BJ (cell line): Measurements from ENCODE around the gene RAB12. TPM values are rescaled to one million over a fixed set of nuclear protein-coding genes. Genes with fewer than 3 reads are reported as not detected.
"Not testable (repeated sequence)": the region's sequence is repeated elsewhere in the genome, so short reads cannot be mapped to it uniquely, and the experiment has no call there.

ENCODE experiments used
- CTCF ChIA-PET: fragments of 350-600 bp; formaldehyde crosslinking; extraction: SDS; loops from one replicate; lab custom pipeline; 2021; ENCODE audit warnings: antibody characterized with exemption, inconsistent platforms; lab: Yijun Ruan, JAX
- POLR2A ChIA-PET: fragments of 300-600 bp; sonication (Branson Sonifier 250); formaldehyde crosslinking; extraction: SDS; loops from one replicate; lab custom pipeline; 2021; ENCODE audit warnings: antibody characterized with exemption; lab: Charles Lee
- DNase-seq: peaks from one replicate; pipeline ENCODE4 v3.0.0-alpha.2; 2011; ENCODE audit warnings: low read depth
- H3K27me3 ChIP-seq: 2 replicates; pipeline ENCODE4 v1.6.0; 2011; ENCODE audit warnings: low read length; ENCODE audit not compliant: control insufficient read depth, insufficient read depth
- H3K36me3 ChIP-seq: 2 replicates; pipeline ENCODE4 v1.5.1; 2011; ENCODE audit warnings: low read length; ENCODE audit not compliant: control insufficient read depth, insufficient read depth
- H3K4me3 ChIP-seq: 2 replicates; pipeline ENCODE4 v1.5.1; 2011; ENCODE audit warnings: low read depth, mild to moderate bottlenecking, control low read depth, low read length
- CTCF ChIP-seq: IDR thresholded peaks from 2 replicates; pipeline ENCODE4 v1.5.1; 2011; ENCODE audit warnings: low read depth, mild to moderate bottlenecking, control low read depth, inconsistent platforms, low read length, moderate library complexity; ENCODE audit not compliant: insufficient read depth
- polyA plus RNA-seq: library from polyadenylated mRNA; depleted of rRNA; stranded (reverse); fragments of >200 nt; gene quantifications from 2 replicates; pipeline ENCODE4 v1.2.3, GENCODE V29; 2011

Gene RAB12
- polyA plus RNA-seq, 1 experiment, result 8.8 TPM

DNA sequence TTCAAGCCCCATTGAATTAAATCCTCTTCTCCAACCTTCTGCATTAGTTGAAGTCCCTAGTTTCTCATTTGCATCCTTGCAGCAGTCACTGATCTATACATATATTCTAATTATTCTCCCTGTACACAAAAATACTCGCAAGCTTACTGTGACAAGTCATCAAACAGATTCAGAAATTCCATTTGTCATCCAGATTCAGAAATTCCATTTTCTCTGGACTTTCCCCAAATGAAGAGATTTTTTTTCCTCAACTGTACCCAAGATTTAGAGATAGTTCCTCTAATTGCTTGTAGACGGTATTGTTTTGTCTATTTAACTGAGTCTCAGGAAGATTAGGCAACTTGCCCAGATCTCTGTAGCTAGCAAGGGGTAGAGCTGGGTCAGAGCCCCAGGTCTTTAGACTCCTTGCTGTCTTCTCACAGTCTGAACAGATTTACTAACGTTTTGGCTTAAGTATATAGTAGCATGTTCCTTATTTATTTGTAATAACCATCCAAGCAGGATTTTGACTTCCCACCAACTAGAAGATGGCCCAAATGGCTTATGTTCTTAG lies 34.2 kb downstream of the RAB12 start:
- CTCF ChIA-PET, result interaction anchor here (0.6 to 7.0 kb wide), 2 partner anchors 10 to 504 kb away, joined by 5 to 49 read pairs; no protein-coding TSS in a partner anchor

DNA sequence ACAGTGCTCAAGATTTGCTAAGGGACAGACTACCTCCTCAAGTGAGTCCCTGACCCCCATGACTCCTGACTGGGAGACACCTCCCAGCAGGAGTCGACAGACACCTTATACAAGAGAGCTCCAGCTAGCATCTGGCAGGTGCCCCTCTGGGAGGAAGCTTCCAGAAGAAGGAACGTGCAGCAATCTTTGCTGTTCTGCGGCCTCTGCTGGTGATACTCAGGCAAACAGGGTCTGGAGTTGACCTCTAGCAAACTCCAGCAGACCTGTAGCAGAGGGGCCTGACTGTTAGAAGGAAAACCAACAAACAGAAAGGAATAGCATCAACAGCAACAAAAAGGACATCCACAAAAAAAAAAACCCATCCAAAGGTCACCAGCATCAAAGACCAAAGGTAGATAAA lies 38.1 kb downstream of the RAB12 start:
- H3K4me3 ChIP-seq, H3K36me3 ChIP-seq, H3K27me3 ChIP-seq, DNase-seq, CTCF ChIA-PET, POLR2A ChIA-PET: not testable (repeated sequence)

More for the DNA sequence above, 34.2 kb downstream of the RAB12 start:
- POLR2A ChIA-PET, result interaction anchor here (0.6 kb wide), 1 partner anchor 28 kb away, joined by 3 read pairs; no protein-coding TSS in a partner anchor
- Histone ChIP-seq H3K36me3 (peaks cover 7% of the 10 kb centered on the region), H3K4me3 (no peak overlapping the region), H3K27me3 (no peaks in the 10 kb centered on the region)
- no peak for DNase-seq
- no peak for TF ChIP-seq CTCF

- POLR2A ChIA-PET, H3K27me3 ChIP-seq, DNase-seq, H3K36me3 ChIP-seq, H3K4me3 ChIP-seq: not testable (repeated sequence)
- CTCF ChIA-PET, result interaction anchor here (0.6 to 6.9 kb wide), 3 partner anchors 9 to 585 kb away, joined by 3 to 75 read pairs (median 49); no protein-coding TSS in a partner anchor
These were observed 42.4 kb downstream of the RAB12 start for GRCh38 chr18:8651478-8652261.

DNA sequence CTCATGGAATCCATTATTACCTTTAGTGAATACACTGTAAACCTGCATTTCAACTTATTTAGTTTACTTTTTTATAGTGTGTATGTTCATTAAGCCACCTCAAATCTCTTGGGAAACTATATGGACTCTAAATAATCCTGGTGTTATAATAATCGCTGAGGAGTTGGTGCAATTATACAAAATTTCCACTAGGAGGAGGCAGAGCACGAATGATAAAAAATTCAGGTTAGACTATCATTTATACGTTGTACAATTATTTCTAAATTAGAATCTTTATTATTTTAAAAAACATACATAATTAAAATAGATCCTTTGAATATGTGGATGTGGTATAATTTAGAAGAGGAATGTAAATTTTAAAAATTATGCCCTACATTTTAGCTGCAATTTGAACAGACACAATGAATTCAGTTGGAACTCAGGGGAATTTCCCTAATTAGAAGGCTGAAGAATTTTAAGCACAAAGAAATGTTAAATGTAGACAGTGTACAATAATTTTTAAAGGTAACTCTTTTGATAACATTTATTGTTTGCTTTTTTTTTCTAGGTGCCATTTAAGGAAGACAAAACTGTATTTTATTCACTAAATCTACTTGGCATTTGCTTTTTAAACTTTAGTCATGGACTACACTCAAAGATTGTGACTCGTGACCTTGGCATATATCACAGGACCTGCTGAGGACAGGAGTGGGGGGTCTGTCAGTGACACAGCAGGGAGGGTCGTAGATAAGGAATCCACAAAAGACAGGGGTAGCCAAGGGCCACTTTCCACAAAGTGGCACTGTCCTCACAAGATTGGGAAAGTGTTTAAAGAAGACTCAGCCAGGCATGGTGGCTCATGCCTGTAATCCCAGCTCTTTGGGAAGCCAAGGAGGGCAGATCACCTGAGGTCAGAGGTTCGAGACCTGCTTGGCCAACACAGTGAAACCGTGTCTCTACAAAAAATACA lies 45.5 kb downstream of the RAB12 start:
- CTCF ChIA-PET, result interaction anchor here (0.7 to 6.9 kb wide), 23 partner anchors 11 to 667 kb away, joined by 3 to 75 read pairs (median 3); no protein-coding TSS in a partner anchor
- Histone ChIP-seq H3K4me3 (no peak overlapping the region), H3K27me3 (0 out of 2 replicates have a peak, but pooled peaks cover 1% of the 10 kb centered on the region), H3K36me3 (no peaks in the 10 kb centered on the region)
- POLR2A ChIA-PET, result no interaction called here
- peak; percentile 62 for TF ChIP-seq CTCF
- DNase-seq, result no peak

DNA sequence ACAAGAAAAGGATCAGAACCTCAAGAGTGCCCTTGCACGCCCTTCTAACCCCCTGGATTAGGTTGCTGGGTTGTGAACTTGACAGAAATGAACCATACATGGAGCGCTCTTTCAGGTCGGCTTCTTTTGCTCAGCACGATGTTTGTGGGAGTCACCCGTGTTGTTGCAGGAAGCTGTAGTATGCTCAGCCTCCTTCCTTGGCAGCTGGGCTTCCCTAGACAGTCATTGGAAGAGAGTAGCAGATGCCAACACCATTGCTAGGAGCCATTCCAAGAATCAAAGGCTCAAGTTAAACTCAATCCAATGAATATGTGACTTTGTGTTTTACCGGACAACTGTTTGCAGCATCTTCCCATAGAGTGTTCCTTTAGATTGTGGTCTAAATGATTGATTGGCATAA lies 47.0 kb downstream of the RAB12 start:
- TF ChIP-seq CTCF, result no peak
- ChIA-PET POLR2A (no interaction called here), CTCF (interaction anchor here (1.1 to 6.9 kb wide), 7 partner anchors 13 to 434 kb away, joined by 3 to 75 read pairs (median 9); no protein-coding TSS in a partner anchor)
- no peaks in the 10 kb centered on the region for H3K36me3 ChIP-seq
- no peak overlapping the region for H3K4me3 ChIP-seq
- 0 out of 2 replicates have a peak, but pooled peaks cover 1% of the 10 kb centered on the region for H3K27me3 ChIP-seq
- DNase-seq, result no peak
